Stomach (tissue), 4 donors: ENCODE results near the gene GBX1.

Source experiments
- CTCF ChIP-seq, 7 experiments: fragments of 450-650 bp in 4 of 7; fragments of 200-600 bp in 3 of 7; sonication (generic) in 3 of 7; IDR thresholded peaks; one replicate each; pipeline ENCODE4 v1.5.1; 2016 to 2019; ENCODE audit warnings: antibody characterized with exemption in 7 of 7, control low read depth in 2 of 7, mild to moderate bottlenecking in 1 of 7
- POLR2A ChIP-seq, 4 donors: fragments of 450-650 bp; IDR thresholded peaks; one replicate each; pipeline ENCODE4 v1.6.1; 2016; ENCODE audit warnings: antibody characterized with exemption in 4 of 4, control low read depth in 2 of 4, mild to moderate bottlenecking in 1 of 4, moderate library complexity in 1 of 4

GRCh38 chr7:151207315-151207714, 39.8 kb upstream of the GBX1 start:
- TF ChIP-seq CTCF (IDR thresholded peaks at IDR 0.05): no peak
- no peak for TF ChIP-seq POLR2A (IDR thresholded peaks at IDR 0.05)
